Endodermal cell (in vitro differentiated cells): Measurements from ENCODE around the gene SH3PXD2A. TPM values are rescaled to one million over a fixed set of nuclear protein-coding genes. Genes with fewer than 3 reads are reported as not detected.
A peak's percentile ranks its signal among the peaks of the same experiment; 100 is the strongest.

Source experiments
- DNase-seq: peaks from one replicate; pipeline ENCODE4 v3.0.0-alpha.2; 2017
- H3K27ac ChIP-seq: 2 replicates; pipeline ENCODE4 v1.5.1; 2013; ENCODE audit warnings: mild to moderate bottlenecking, low read depth, low read length, moderate library complexity
- H3K27me3 ChIP-seq: 2 replicates; pipeline ENCODE4 v1.6.1; 2013; ENCODE audit warnings: mild to moderate bottlenecking, low read length, moderate library complexity; ENCODE audit not compliant: insufficient read depth, control insufficient read depth, poor library complexity, severe bottlenecking
- H3K36me3 ChIP-seq: 2 replicates; pipeline ENCODE4 v1.7.0; 2013; ENCODE audit warnings: mild to moderate bottlenecking, low read length, moderate library complexity; ENCODE audit not compliant: control insufficient read depth, insufficient read depth
- H3K4me1 ChIP-seq: one replicate; pipeline ENCODE4 v1.7.0; 2013; ENCODE audit warnings: low read length; ENCODE audit not compliant: control insufficient read depth, insufficient read depth
- H3K4me3 ChIP-seq: 2 replicates; pipeline ENCODE4 v1.5.1; 2013; ENCODE audit warnings: mild to moderate bottlenecking, low read length, moderate library complexity
- H3K9ac ChIP-seq: 2 replicates; pipeline ENCODE4 v1.6.1; 2013; ENCODE audit warnings: mild to moderate bottlenecking, low read length, moderate library complexity; ENCODE audit not compliant: poor library complexity, severe bottlenecking; ENCODE audit errors: extremely low read depth
- H3K9me3 ChIP-seq: 2 replicates; pipeline ENCODE4 v1.6.1; 2013; ENCODE audit warnings: mild to moderate bottlenecking, low read length, moderate library complexity; ENCODE audit not compliant: control insufficient read depth
- H3K27ac Mint-ChIP-seq: 2 replicates; pipeline ENCODE4 v1.8.0; 2020; ENCODE audit warnings: mixed read lengths
- H3K27me3 Mint-ChIP-seq: 2 replicates; pipeline ENCODE4 v1.8.0; 2021; ENCODE audit warnings: mild to moderate bottlenecking, mixed read lengths; ENCODE audit not compliant: insufficient read depth
- H3K36me3 Mint-ChIP-seq: 2 replicates; pipeline ENCODE4 v1.8.0; 2020; ENCODE audit warnings: low read depth, mixed read lengths
- H3K4me1 Mint-ChIP-seq: 2 replicates; pipeline ENCODE4 v1.8.0; 2020; ENCODE audit warnings: mixed read lengths
- H3K4me3 Mint-ChIP-seq: 2 replicates; pipeline ENCODE4 v1.8.0; 2020; ENCODE audit warnings: mild to moderate bottlenecking, moderate library complexity, mixed read lengths
- H3K9me3 Mint-ChIP-seq: 2 replicates; pipeline ENCODE4 v1.8.0; 2020; ENCODE audit warnings: mild to moderate bottlenecking, mixed read lengths
- CTCF ChIP-seq: fragments of 200-600 bp; sonication (generic); conservative IDR thresholded peaks from 2 replicates; pipeline ENCODE4 v1.5.0; 2021; ENCODE audit warnings: antibody characterized with exemption, mild to moderate bottlenecking
- WGBS, 2 experiments: methylation state at CpG; one replicate each; pipeline versions ENCODE4 v1.1.5 to v1.1.7; 2013; ENCODE audit warnings: missing lambda C conversion rate in 2 of 2, mixed read lengths in 1 of 2; ENCODE audit not compliant: insufficient coverage in 1 of 2, insufficient read length in 1 of 2; 5-methylcytosine and 5-hydroxymethylcytosine counted together
- total RNA-seq, 2 donors: library from RNA; stranded (reverse); fragmentation: NEBNext Ultra II Directional in 1 of 2; extraction: Animal tissue kit (Norgen Biotek cat#: 25700) in 1 of 2; gene quantifications; 2 replicates in 1 of 2; 3 replicates in 1 of 2; pipeline ENCODE4 v1.2.1, GENCODE V29; 2021

The SH3PXD2A gene
- total RNA-seq, 2 donors from 2014 or later, result 15.7 to 22.6 TPM

GRCh38 chr10:103717341-103718246 is 137.8 kb downstream of the SH3PXD2A start:
- no peaks in the 10 kb centered on the region for H3K27me3 Mint-ChIP-seq
- H3K27me3 ChIP-seq, result no peaks in the 10 kb centered on the region
- no peaks in the 10 kb centered on the region for H3K4me1 ChIP-seq
- no peaks in the 10 kb centered on the region for H3K9me3 ChIP-seq
- no peak overlapping the region for H3K27ac ChIP-seq
- TF ChIP-seq CTCF, result no peak
- peaks cover 14% of the 10 kb centered on the region for H3K36me3 Mint-ChIP-seq
- no peak overlapping the region for H3K9ac ChIP-seq
- no peaks in the 10 kb centered on the region for H3K4me1 Mint-ChIP-seq
- peak overlapping the region; percentile 16 for H3K27ac Mint-ChIP-seq
- WGBS, 2 experiments, result 85 to 88% methylated on average over 5 to 11 of the region's 11 CpGs
- no peaks in the 10 kb centered on the region for H3K36me3 ChIP-seq
- H3K9me3 Mint-ChIP-seq, result no peaks in the 10 kb centered on the region
- H3K4me3 Mint-ChIP-seq, result no peak overlapping the region
- no peak overlapping the region for H3K4me3 ChIP-seq
- peak; percentile 66 for DNase-seq

GRCh38 chr10:103716206-103717160 is 138.9 kb downstream of the SH3PXD2A start:
- Mint-ChIP-seq H3K4me3 (no peak overlapping the region), H3K27me3 (no peaks in the 10 kb centered on the region), H3K27ac (no peak overlapping the region), H3K9me3 (no peaks in the 10 kb centered on the region), H3K36me3 (peaks cover 14% of the 10 kb centered on the region), H3K4me1 (no peaks in the 10 kb centered on the region)
- TF ChIP-seq CTCF, result no peak
- no peaks in the 10 kb centered on the region for H3K9me3 ChIP-seq
- H3K27me3 ChIP-seq, result no peaks in the 10 kb centered on the region
- H3K27ac ChIP-seq, result no peak overlapping the region
- no peaks in the 10 kb centered on the region for H3K4me1 ChIP-seq
- 89 to 91% methylated on average over 8 to 11 of the region's 11 CpGs for WGBS, 2 experiments
- no peaks in the 10 kb centered on the region for H3K36me3 ChIP-seq
- no peak overlapping the region for H3K4me3 ChIP-seq
- no peak for DNase-seq
- no peak overlapping the region for H3K9ac ChIP-seq

- no peak for DNase-seq
- no peak overlapping the region for H3K27ac ChIP-seq
- no peaks in the 10 kb centered on the region for H3K27me3 ChIP-seq
- 89 to 92% methylated on average over 3 to 8 of the region's 8 CpGs for WGBS, 2 experiments
- no peaks in the 10 kb centered on the region for H3K36me3 ChIP-seq
- Mint-ChIP-seq H3K4me1 (no peaks in the 10 kb centered on the region), H3K27ac (no peak overlapping the region), H3K27me3 (no peaks in the 10 kb centered on the region), H3K9me3 (no peaks in the 10 kb centered on the region), H3K36me3 (peaks cover 10% of the 10 kb centered on the region), H3K4me3 (no peak overlapping the region)
- H3K9ac ChIP-seq, result no peak overlapping the region
- no peaks in the 10 kb centered on the region for H3K4me1 ChIP-seq
- no peak overlapping the region for H3K4me3 ChIP-seq
- TF ChIP-seq CTCF, result no peak
- no peaks in the 10 kb centered on the region for H3K9me3 ChIP-seq
These were observed 139.9 kb downstream of the SH3PXD2A start for GRCh38 chr10:103715430-103715829.
